Heart right ventricle (tissue), 16 donors: ENCODE data around the gene SOD2. TPM values are rescaled to one million over a fixed set of nuclear protein-coding genes. Genes with fewer than 3 reads are reported as not detected.

ENCODE experiments used
- ATAC-seq, 8 donors: fragments of 200-7000 bp; cut with Tn5 transposase; one replicate each; pipeline ENCODE4 v1.9.1; 2020; ENCODE audit warnings: mild to moderate bottlenecking in 8 of 8, moderate library complexity in 8 of 8, moderate number of reproducible peaks in 1 of 8
- DNase-seq, 2 donors: peaks; one replicate each; pipeline ENCODE4 v3.0.0-alpha.2; 2020
- H3K27ac ChIP-seq, 10 donors: fragments of 200-600 bp; sonication (generic) in 2 of 10; one replicate each; pipeline versions ENCODE4 v1.5.0 to v1.8.0; 2020 to 2022; ENCODE audit warnings: mild to moderate bottlenecking in 3 of 10
- H3K27me3 ChIP-seq, 7 donors: fragments of 200-600 bp; one replicate each; pipeline ENCODE4 v1.8.0; 2021 to 2022; ENCODE audit warnings: mild to moderate bottlenecking in 2 of 7
- H3K36me3 ChIP-seq, 9 donors: fragments of 200-600 bp; sonication (generic) in 1 of 9; one replicate each; pipeline versions ENCODE4 v1.5.0 to v1.8.0; 2020 to 2022; ENCODE audit warnings: mild to moderate bottlenecking in 2 of 9
- H3K4me1 ChIP-seq, 9 donors: fragments of 200-600 bp; sonication (generic) in 1 of 9; one replicate each; pipeline versions ENCODE4 v1.5.0 to v1.8.0; 2020 to 2022; ENCODE audit warnings: mild to moderate bottlenecking in 4 of 9
- H3K4me3 ChIP-seq, 10 donors: fragments of 200-600 bp; sonication (generic) in 2 of 10; one replicate each; pipeline versions ENCODE4 v1.5.0 to v1.8.0; 2020 to 2022; ENCODE audit warnings: mild to moderate bottlenecking in 7 of 10, moderate library complexity in 2 of 10
- H3K9me3 ChIP-seq, 11 donors: fragments of 200-600 bp in 10 of 11; sonication (generic) in 2 of 11; one replicate each; pipeline versions ENCODE4 v1.5.0 to v1.8.0; 2013 to 2022; ENCODE audit warnings: mild to moderate bottlenecking in 2 of 11, control low read depth in 1 of 11, moderate library complexity in 1 of 11
- CTCF ChIP-seq, 9 donors: fragments of 200-600 bp; sonication (generic) in 2 of 9; IDR thresholded peaks; one replicate each; pipeline versions ENCODE4 v1.5.0 to v1.8.0; 2021 to 2022; ENCODE audit warnings: antibody characterized with exemption in 9 of 9, mild to moderate bottlenecking in 5 of 9, moderate library complexity in 1 of 9
- WGBS, 2 donors: extraction: QIAGEN DNeasy Blood & Tissue Kit; methylation state at CpG; one replicate each; pipeline ENCODE4 v1.1.7; 2013; ENCODE audit warnings: inconsistent platforms in 1 of 2; 5-methylcytosine and 5-hydroxymethylcytosine counted together
- intact Hi-C, 10 donors: fragments of 100-400 bp; cut with DNase I; formaldehyde crosslinking; loops; one replicate each; pipeline versions ENCODE4 v1.11.1 to v1.14.2; 2022
- polyA plus RNA-seq, 2 donors: library from polyadenylated mRNA; stranded (reverse); fragments of 200-250 nt; gene quantifications; one replicate each; pipeline ENCODE4 v1.2.3, GENCODE V29; 2013
- total RNA-seq, 10 donors: library from RNA; stranded (reverse); fragmentation: NEBNext Ultra II Directional in 3 of 10; extraction: Animal tissue kit (Norgen Biotek cat#: 25700) in 3 of 10; gene quantifications; one replicate each; pipeline versions ENCODE4 v1.2.1 to v1.2.4, GENCODE V29; 2021 to 2023
- donor health status: Arrhythmogenic right ventricular cardiomyopathy.
- donor health status: ischemic (EF 13 %, LVEDD 7.1; RV severe dilation, severe dysfunction).
- donor health status: healthy with polysubstance abuse.
- donor health status: DM: no; HTN: yes; CAD: no.
- donor health status: DM: no; HTN: no; CAD: no.
- donor health status: ischemic (EF 25% LVEDD 6.9; RV normal size, moderate dysfunction).
- donor health status: ischemic (EF 25% LVEDD 5.7; RV mildly dilated, moderate dysfunction).
- donor health status: healthy.
- donor health status: DM: yes; HTN: yes; CAD: no.
- donor health status: Ischemic cardiomyopathy.
- donor health status: ischemic (EF 35%, LVEDD 5.7; RV mildly dilated, moderate dysfunction).
- donor health status: nonischemic (EF 11% LVEDD 7.7; RV severe dilation, severe dysfunction).
- donor health status: DM: yes; HTN: yes; CAD: no.
- donor health status: PGD.
- donor health status: ischemic (EF 29% LVEDD 5.4; RV normal size, mild dysfunction).
- donor health status: nonischemic (EF 23%, LVEDD 6.1; RV moderate dilation, normal function).

The SOD2 gene
- total and polyA plus RNA-seq, 12 donors = 144 to 1,111 (median 826) TPM

- 95 to 97% methylated on average over 7 of the region's 7 CpGs for WGBS, 2 donors
- Histone ChIP-seq H3K9me3 (peaks cover 0 to 4% (median 0%) of the 10 kb centered on the region in 11 donors), H3K36me3 (peaks cover 0 to 15% (median 0%) of the 10 kb centered on the region in 9 donors), H3K4me3 (no peak overlapping the region), H3K4me1 (peaks cover 5 to 46% (median 20%) of the 10 kb centered on the region in 9 donors), H3K27me3 (no peaks in the 10 kb centered on the region), H3K27ac (no peak overlapping the region)
- intact Hi-C loops = no loop called here
- no peak for TF ChIP-seq CTCF (IDR thresholded peaks at IDR 0.05)
- DNase-seq (no peak), ATAC-seq (no peak)
These were observed 26.2 kb upstream of the SOD2 start for GRCh38 chr6:159719287-159719686.

- peaks cover 0 to 4% (median 0%) of the 10 kb centered on the region in 11 donors for H3K9me3 ChIP-seq
- peaks cover 5 to 49% (median 20%) of the 10 kb centered on the region in 9 donors for H3K4me1 ChIP-seq
- no peaks in the 10 kb centered on the region for H3K27me3 ChIP-seq
- DNase-seq (no peak), ATAC-seq (no peak)
- 67 to 68% methylated on average over 3 of the region's 3 CpGs for WGBS, 2 donors
- intact Hi-C loops = no loop called here
- H3K36me3 ChIP-seq = peaks cover 0 to 12% (median 0%) of the 10 kb centered on the region in 9 donors
- H3K27ac ChIP-seq = peak overlapping the region in 1 of 10 donors; percentile 92
- no peak overlapping the region for H3K4me3 ChIP-seq
- TF ChIP-seq CTCF (IDR thresholded peaks at IDR 0.05) = no peak
These were observed 25.6 kb upstream of the SOD2 start for GRCh38 chr6:159718634-159719033.

- peak overlapping the region in 3 of 10 donors; percentile 3 to 30 (median 14) for H3K4me3 ChIP-seq
- H3K27me3 ChIP-seq = no peaks in the 10 kb centered on the region
- no peaks in the 10 kb centered on the region for H3K36me3 ChIP-seq
- peaks cover 5 to 49% (median 20%) of the 10 kb centered on the region in 9 donors for H3K4me1 ChIP-seq
- intact Hi-C loops = no loop called here
- ATAC-seq (peak; percentile 70 to 95 (median 84)), DNase-seq (peak in 1 of 2 donors; percentile 21)
- H3K9me3 ChIP-seq = no peaks in the 10 kb centered on the region
- H3K27ac ChIP-seq = peak overlapping the region; percentile 30 to 92 (median 60)
- 25 to 38% methylated on average over 5 of the region's 5 CpGs for WGBS, 2 donors
- no peak for TF ChIP-seq CTCF (IDR thresholded peaks at IDR 0.05)
These were observed 23.4 kb upstream of the SOD2 start for GRCh38 chr6:159716247-159717096.

- intact Hi-C loops = loop anchor here in 1 of 10 donors (2.0 kb wide), 1 partner anchor 23 kb away; the partner anchor contains the start of gene SOD2
- H3K9me3 ChIP-seq = no peaks in the 10 kb centered on the region
- H3K4me1 ChIP-seq = peaks cover 5 to 49% (median 20%) of the 10 kb centered on the region in 9 donors
- TF ChIP-seq CTCF (IDR thresholded peaks at IDR 0.05) = no peak
- peak overlapping the region in 9 of 10 donors; percentile 43 to 92 (median 68) for H3K27ac ChIP-seq
- 99 to 100% methylated on average over 3 of the region's 3 CpGs for WGBS, 2 donors
- no peak overlapping the region for H3K4me3 ChIP-seq
- H3K27me3 ChIP-seq = no peaks in the 10 kb centered on the region
- DNase-seq = no peak
- no peaks in the 10 kb centered on the region for H3K36me3 ChIP-seq
- no peak for ATAC-seq
These were observed 22.6 kb upstream of the SOD2 start for GRCh38 chr6:159715605-159716004.
